ENCODE results near the gene MAFF. TPM values are rescaled to one million over a fixed set of nuclear protein-coding genes. Genes with fewer than 3 reads are reported as not detected.

The MAFF gene
- total RNA-seq, 1 experiment from 2014 or later, result 5.8 TPM

DNA sequence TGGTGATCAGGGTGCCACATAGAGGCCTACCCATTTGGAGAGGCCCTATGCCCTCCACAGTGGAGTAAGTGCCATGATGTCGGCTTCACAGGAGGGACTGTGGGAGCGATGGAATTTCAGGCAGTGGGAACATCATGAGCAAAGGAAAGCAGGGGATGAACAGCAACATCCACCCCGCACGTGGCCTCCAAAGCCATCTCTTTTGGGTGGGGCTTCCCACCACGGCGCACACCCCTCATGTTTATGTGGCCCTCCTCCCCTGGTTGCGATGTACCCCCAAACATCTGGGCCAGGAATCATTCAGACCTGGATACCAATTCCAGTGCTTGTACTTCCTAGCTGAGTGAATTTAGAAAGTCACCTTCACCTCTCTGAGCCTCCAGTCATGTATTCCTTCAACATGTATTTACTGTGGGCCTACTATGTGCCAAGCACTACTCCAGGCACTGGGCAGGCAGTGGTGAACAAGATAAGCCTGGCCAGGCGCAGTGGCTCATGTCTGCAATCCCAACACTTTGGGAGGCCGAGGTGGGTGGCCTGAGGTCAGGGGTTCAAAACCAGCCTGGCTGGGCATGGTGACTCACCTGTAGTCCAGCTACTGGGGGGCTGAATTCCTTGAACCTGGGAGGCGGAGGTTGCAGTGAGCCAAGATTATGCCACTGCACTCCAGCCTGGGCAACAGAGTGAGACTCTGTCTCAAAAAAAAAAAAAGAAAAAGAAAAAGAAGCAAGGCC lies 1.8 kb upstream of the MAFF start:
- Mint-ChIP-seq H3K27me3 (ENCODE audit: low read depth) (peaks cover 43% of the 10 kb centered on the region), H3K9me3 (no peaks in the 10 kb centered on the region; a peak in 1 of 5 replicates), H3K4me1 (peaks cover 19 to 22% of the 10 kb centered on the region in 2 experiments), H3K27ac (no peak overlapping the region), H3K36me3 (ENCODE audit: insufficient read depth in 1 of 3, low read depth in 3 of 3) (no peaks in the 10 kb centered on the region), H3K4me3 (no peak overlapping the region; a peak in 1 of 5 replicates)
- Histone ChIP-seq H3K9ac (ENCODE audit: extremely low read depth, insufficient read length, low read length) (no peak overlapping the region), H3K4me1 (ENCODE audit: insufficient read depth, low read length) (no peaks in the 10 kb centered on the region; the same call in 1 of the 2 replicates), H3K18ac (ENCODE audit: insufficient read length, low read depth, low read length) (no peak overlapping the region), H3K79me2 (ENCODE audit: insufficient read depth, low read length) (peaks cover 2% of the 10 kb centered on the region; the same call in 1 of the 2 replicates), H3K4ac (ENCODE audit: low read depth, low read length) (no peak overlapping the region), H3K56ac (ENCODE audit: insufficient read length, low read depth, low read length) (no peak overlapping the region), H3T11ph (ENCODE audit: low read length) (no peak overlapping the region), H2BK20ac (ENCODE audit: low read depth, low read length, poor library complexity, severe bottlenecking) (no peak overlapping the region), H3K27ac (ENCODE audit: insufficient read length, low read depth, low read length) (no peak overlapping the region), H2BK12ac (ENCODE audit: insufficient read length, low read depth, low read length) (no peak overlapping the region), H2BK5ac (ENCODE audit: insufficient read length, low read length) (no peak overlapping the region), H2AK5ac (ENCODE audit: insufficient read length, low read length) (no peak overlapping the region), H3K9me3 (ENCODE audit: control insufficient read depth, low read depth, low read length) (no peaks in the 10 kb centered on the region), H3K23ac (ENCODE audit: insufficient read length, low read depth, low read length) (no peak overlapping the region), H3K14ac (ENCODE audit: insufficient read depth, low read length) (no peak overlapping the region), H2AFZ (ENCODE audit: low read length) (no peak overlapping the region), H2BK120ac (ENCODE audit: low read depth, low read length, poor library complexity, severe bottlenecking) (no peak overlapping the region), H4K91ac (ENCODE audit: insufficient read length, low read depth, low read length) (no peak overlapping the region), H3K27me3 (ENCODE audit: insufficient read depth, low read length) (no peaks in the 10 kb centered on the region), H3K4me2 (ENCODE audit: insufficient read depth, insufficient read length, low read length) (no peak overlapping the region), H3K79me1 (ENCODE audit: insufficient read depth, low read depth, low read length, poor library complexity, severe bottlenecking) (no peaks in the 10 kb centered on the region), H4K8ac (replicated peaks; ENCODE audit: insufficient read length, low read depth, low read length) (no peak overlapping the region), H4K20me1 (ENCODE audit: control insufficient read depth, insufficient read depth, insufficient read length) (no peaks in the 10 kb centered on the region), H4K5ac (ENCODE audit: insufficient read length, low read depth, low read length) (no peak overlapping the region), H3K23me2 (ENCODE audit: insufficient read length, low read depth, low read length, poor library complexity, severe bottlenecking) (peaks cover 15% of the 10 kb centered on the region), H2BK15ac (ENCODE audit: low read depth, low read length) (no peak overlapping the region)
- no peak for TF ChIP-seq CTCF (conservative IDR thresholded peaks at IDR 0.05)
- WGBS (ENCODE audit: extremely low coverage, insufficient read length, low lambda C conversion rate), result no CpG with 5 or more reads among the region's 10 CpGs
- DNase-seq, result no peak
